ENCODE results near the gene DSC3.

DSC3 gene

DNA sequence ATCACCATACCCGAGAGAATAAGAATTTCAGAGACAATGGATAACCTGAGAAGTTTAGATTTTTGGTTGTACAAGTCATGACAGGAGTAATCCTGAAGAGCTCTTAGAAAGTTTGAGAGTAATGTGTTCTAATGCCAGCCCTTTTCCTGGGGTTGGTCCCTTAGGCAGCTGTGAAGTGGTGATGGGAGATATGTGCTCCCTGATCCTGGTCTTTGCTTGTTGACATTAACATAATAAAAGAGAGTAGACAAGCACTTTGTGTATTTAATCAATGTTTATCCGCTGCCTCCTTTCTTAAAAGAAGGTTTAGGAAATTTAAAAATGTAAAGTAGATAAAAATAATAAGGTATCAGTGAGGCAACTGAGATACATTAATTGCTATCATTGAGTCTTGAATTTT lies 13.8 kb upstream of the DSC3 start:
- H3K9ac ChIP-seq (ENCODE audit: low read depth, low read length): no peak overlapping the region
- H3K79me2 ChIP-seq (ENCODE audit: insufficient read depth, low read length): no peaks in the 10 kb centered on the region
- no peaks in the 10 kb centered on the region for H3K27me3 ChIP-seq (ENCODE audit: insufficient read depth, low read length, poor library complexity)
- TF ChIP-seq, protein P1, sequence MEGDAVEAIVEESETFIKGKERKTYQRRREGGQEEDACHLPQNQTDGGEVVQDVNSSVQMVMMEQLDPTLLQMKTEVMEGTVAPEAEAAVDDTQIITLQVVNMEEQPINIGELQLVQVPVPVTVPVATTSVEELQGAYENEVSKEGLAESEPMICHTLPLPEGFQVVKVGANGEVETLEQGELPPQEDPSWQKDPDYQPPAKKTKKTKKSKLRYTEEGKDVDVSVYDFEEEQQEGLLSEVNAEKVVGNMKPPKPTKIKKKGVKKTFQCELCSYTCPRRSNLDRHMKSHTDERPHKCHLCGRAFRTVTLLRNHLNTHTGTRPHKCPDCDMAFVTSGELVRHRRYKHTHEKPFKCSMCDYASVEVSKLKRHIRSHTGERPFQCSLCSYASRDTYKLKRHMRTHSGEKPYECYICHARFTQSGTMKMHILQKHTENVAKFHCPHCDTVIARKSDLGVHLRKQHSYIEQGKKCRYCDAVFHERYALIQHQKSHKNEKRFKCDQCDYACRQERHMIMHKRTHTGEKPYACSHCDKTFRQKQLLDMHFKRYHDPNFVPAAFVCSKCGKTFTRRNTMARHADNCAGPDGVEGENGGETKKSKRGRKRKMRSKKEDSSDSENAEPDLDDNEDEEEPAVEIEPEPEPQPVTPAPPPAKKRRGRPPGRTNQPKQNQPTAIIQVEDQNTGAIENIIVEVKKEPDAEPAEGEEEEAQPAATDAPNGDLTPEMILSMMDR (IDR thresholded peaks at IDR 0.05; ENCODE audit: borderline replicate concordance, extremely low read depth, low read length, poor library complexity, severe bottlenecking): no peak
- no peak for TF ChIP-seq EZH2 (IDR thresholded peaks at IDR 0.05; ENCODE audit: borderline replicate concordance, low read depth, low read length, severe bottlenecking)
- H3K36me3 ChIP-seq (ENCODE audit: insufficient read depth, low read length): no peaks in the 10 kb centered on the region
- no peak for ATAC-seq (ENCODE audit: insufficient read depth, low read depth)
- no peaks in the 10 kb centered on the region for H3K9me3 ChIP-seq (ENCODE audit: insufficient read depth, low read length, severe bottlenecking)
- H4K20me1 ChIP-seq (ENCODE audit: insufficient read depth, low read length): no peaks in the 10 kb centered on the region
- H3K4me3 ChIP-seq (ENCODE audit: low read depth in 1 of 2, low read length in 2 of 2): no peak overlapping the region
- H3K4me1 ChIP-seq (ENCODE audit: insufficient read depth, low read length): no peaks in the 10 kb centered on the region
- no peak overlapping the region for H3K27ac ChIP-seq (ENCODE audit: low read length)
- no peak overlapping the region for H2AFZ ChIP-seq (ENCODE audit: low read depth, low read length)
- no peak for DNase-seq
- H3K4me2 ChIP-seq (ENCODE audit: insufficient read depth, low read length): no peak overlapping the region

DNA sequence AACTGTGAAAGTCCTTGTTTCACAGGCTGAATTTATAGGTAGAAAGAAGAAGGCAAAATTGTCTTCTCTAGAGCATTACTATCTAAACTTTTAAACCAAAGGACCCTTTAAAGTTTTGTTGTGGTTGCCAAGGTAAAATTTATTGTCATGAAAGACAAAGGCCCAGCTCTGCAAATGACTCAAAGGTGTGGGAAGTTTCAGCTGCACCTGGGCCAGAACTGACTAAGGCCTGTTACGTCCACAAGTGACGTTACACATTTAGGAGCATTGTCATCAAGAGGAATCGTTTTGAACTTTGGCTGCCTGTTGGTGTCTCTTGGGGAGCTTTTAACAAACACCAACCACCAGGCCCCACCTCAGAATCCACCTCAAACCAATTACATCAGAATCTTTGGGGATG lies 8.1 kb upstream of the DSC3 start:
- DNase-seq: no peak
- Histone ChIP-seq H3K79me2 (ENCODE audit: insufficient read depth, low read length) (no peaks in the 10 kb centered on the region), H3K4me2 (ENCODE audit: insufficient read depth, low read length) (no peak overlapping the region), H4K20me1 (ENCODE audit: insufficient read depth, low read length) (no peaks in the 10 kb centered on the region), H2AFZ (ENCODE audit: low read depth, low read length) (no peak overlapping the region), H3K36me3 (ENCODE audit: insufficient read depth, low read length) (no peaks in the 10 kb centered on the region), H3K4me1 (ENCODE audit: insufficient read depth, low read length) (no peaks in the 10 kb centered on the region), H3K27me3 (ENCODE audit: insufficient read depth, low read length, poor library complexity) (no peaks in the 10 kb centered on the region), H3K27ac (ENCODE audit: low read length) (no peak overlapping the region), H3K4me3 (ENCODE audit: low read depth in 1 of 2, low read length in 2 of 2) (no peak overlapping the region), H3K9me3 (ENCODE audit: insufficient read depth, low read length, severe bottlenecking) (no peaks in the 10 kb centered on the region), H3K9ac (ENCODE audit: low read depth, low read length) (no peak overlapping the region)
- TF ChIP-seq, protein P1 (IDR thresholded peaks at IDR 0.05; ENCODE audit: borderline replicate concordance, extremely low read depth, low read length, poor library complexity, severe bottlenecking): no peak
- TF ChIP-seq EZH2 (IDR thresholded peaks at IDR 0.05; ENCODE audit: borderline replicate concordance, low read depth, low read length, severe bottlenecking): no peak
- ATAC-seq (ENCODE audit: insufficient read depth, low read depth): no peak

DNA sequence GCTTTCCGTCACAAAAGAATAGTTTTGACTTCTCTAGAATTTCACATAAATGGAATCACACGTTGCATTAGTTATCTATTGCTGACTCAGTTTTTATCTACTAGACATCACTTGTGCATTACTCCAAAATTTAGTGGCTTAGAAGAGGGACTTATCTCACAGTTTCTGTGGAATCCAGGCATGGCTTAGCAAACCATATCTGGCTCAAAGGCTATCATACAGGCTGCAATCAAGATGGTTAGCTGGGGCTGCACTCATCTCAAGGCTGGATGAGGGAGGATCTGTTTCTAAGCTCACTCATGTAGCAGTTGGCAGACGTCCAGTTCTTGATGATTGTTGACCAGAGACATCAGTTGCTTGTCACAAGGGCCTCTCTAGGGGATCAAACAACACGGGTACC lies 6.6 kb upstream of the DSC3 start:
- no peak for DNase-seq
- no peaks in the 10 kb centered on the region for H3K36me3 ChIP-seq (ENCODE audit: insufficient read depth, low read length)
- H3K27me3 ChIP-seq (ENCODE audit: insufficient read depth, low read length, poor library complexity): no peaks in the 10 kb centered on the region
- no peaks in the 10 kb centered on the region for H3K4me1 ChIP-seq (ENCODE audit: insufficient read depth, low read length)
- TF ChIP-seq, protein P1 (IDR thresholded peaks at IDR 0.05; ENCODE audit: borderline replicate concordance, extremely low read depth, low read length, poor library complexity, severe bottlenecking): no peak
- no peak for TF ChIP-seq EZH2 (IDR thresholded peaks at IDR 0.05; ENCODE audit: borderline replicate concordance, low read depth, low read length, severe bottlenecking)
- H2AFZ ChIP-seq (ENCODE audit: low read depth, low read length): no peak overlapping the region
- no peak overlapping the region for H3K9ac ChIP-seq (ENCODE audit: low read depth, low read length)
- no peaks in the 10 kb centered on the region for H3K9me3 ChIP-seq (ENCODE audit: insufficient read depth, low read length, severe bottlenecking)
- H4K20me1 ChIP-seq (ENCODE audit: insufficient read depth, low read length): no peaks in the 10 kb centered on the region
- no peak overlapping the region for H3K4me2 ChIP-seq (ENCODE audit: insufficient read depth, low read length)
- no peak for ATAC-seq (ENCODE audit: insufficient read depth, low read depth)
- H3K4me3 ChIP-seq (ENCODE audit: low read depth in 1 of 2, low read length in 2 of 2): no peak overlapping the region
- H3K79me2 ChIP-seq (ENCODE audit: insufficient read depth, low read length): no peaks in the 10 kb centered on the region
- H3K27ac ChIP-seq (ENCODE audit: low read length): no peak overlapping the region

DNA sequence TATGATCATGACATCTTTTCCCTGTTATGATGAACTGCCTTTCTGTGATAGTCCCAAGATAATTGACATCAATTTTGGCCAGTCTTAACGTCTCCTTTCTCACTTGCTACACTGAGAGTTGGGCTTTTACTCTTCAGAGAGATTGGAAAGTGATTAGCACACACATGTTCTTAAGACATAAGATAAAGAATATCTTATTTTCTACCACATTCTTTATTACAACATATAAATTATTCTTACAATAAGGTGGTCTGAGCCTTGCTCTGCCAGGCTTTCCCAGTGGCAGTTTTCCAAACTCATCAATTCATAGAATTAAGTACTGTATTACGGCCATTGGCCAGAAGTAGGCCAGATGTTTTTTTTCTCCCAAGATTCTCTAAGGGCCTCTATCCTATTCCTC lies 5.7 kb upstream of the DSC3 start:
- Histone ChIP-seq H3K79me2 (ENCODE audit: insufficient read depth, low read length) (no peaks in the 10 kb centered on the region), H3K27ac (ENCODE audit: low read length) (no peak overlapping the region), H3K4me1 (ENCODE audit: insufficient read depth, low read length) (no peaks in the 10 kb centered on the region), H3K4me2 (ENCODE audit: insufficient read depth, low read length) (no peak overlapping the region), H3K9me3 (ENCODE audit: insufficient read depth, low read length, severe bottlenecking) (no peaks in the 10 kb centered on the region), H4K20me1 (ENCODE audit: insufficient read depth, low read length) (no peaks in the 10 kb centered on the region), H3K36me3 (ENCODE audit: insufficient read depth, low read length) (no peaks in the 10 kb centered on the region), H3K27me3 (ENCODE audit: insufficient read depth, low read length, poor library complexity) (no peaks in the 10 kb centered on the region), H3K9ac (ENCODE audit: low read depth, low read length) (no peak overlapping the region), H3K4me3 (ENCODE audit: low read depth in 1 of 2, low read length in 2 of 2) (no peak overlapping the region), H2AFZ (ENCODE audit: low read depth, low read length) (no peak overlapping the region)
- TF ChIP-seq, protein P1 (IDR thresholded peaks at IDR 0.05; ENCODE audit: borderline replicate concordance, extremely low read depth, low read length, poor library complexity, severe bottlenecking): no peak
- TF ChIP-seq EZH2 (IDR thresholded peaks at IDR 0.05; ENCODE audit: borderline replicate concordance, low read depth, low read length, severe bottlenecking): no peak
- ATAC-seq (ENCODE audit: insufficient read depth, low read depth) (no peak), DNase-seq (no peak)

Measured in DND-41 (cell line).